HepG2 (cell line): ENCODE results near the gene TUBG2. TPM values are rescaled to one million over a fixed set of nuclear protein-coding genes. Genes with fewer than 3 reads are reported as not detected.

Experiments
- ARNT2 ChIP-seq: sonication (generic); formaldehyde crosslinking; IDR thresholded peaks from 2 replicates; pipeline ENCODE4 v1.8.0; 2022; ENCODE audit warnings: mild to moderate bottlenecking, low read depth, missing genetic modification reagents, moderate library complexity
- ATM ChIP-seq: fragments of 450-650 bp; IDR thresholded peaks from 2 replicates; pipeline ENCODE4 v1.7.1; 2017; ENCODE audit warnings: mild to moderate bottlenecking, borderline replicate concordance
- CCDC6 ChIP-seq: sonication (generic); formaldehyde crosslinking; IDR thresholded peaks from 2 replicates; pipeline ENCODE4 v1.8.1; 2022; ENCODE audit warnings: mild to moderate bottlenecking, missing genetic modification reagents, moderate library complexity
- CHD2 ChIP-seq: IDR thresholded peaks from 2 replicates; pipeline ENCODE4 v1.6.1; 2011; ENCODE audit warnings: low read depth, low read length, improper control_type of control experiment
- FOXP1 ChIP-seq, 2 experiments: fragments of 450-650 bp in 1 of 2; IDR thresholded peaks; 2 replicates each; pipeline ENCODE4 v1.6.1; 2017 to 2018; ENCODE audit warnings: antibody characterized with exemption in 1 of 2
- HNF4G ChIP-seq, 2 experiments: sonication (generic) in 1 of 2; formaldehyde crosslinking in 1 of 2; IDR thresholded peaks; 2 replicates each; pipeline versions ENCODE4 v1.4.0 to v1.6.1; 2011 to 2020; ENCODE audit warnings: borderline replicate concordance in 2 of 2, low read depth in 2 of 2, mild to moderate bottlenecking in 2 of 2, low read length in 1 of 2, missing genetic modification reagents in 1 of 2, moderate library complexity in 1 of 2
- KDM5A ChIP-seq: fragments of 200-600 bp; sonication (generic); IDR thresholded peaks from 2 replicates; pipeline ENCODE4 v1.7.0; 2018; ENCODE audit warnings: antibody characterized with exemption, mild to moderate bottlenecking, low read length, borderline replicate concordance
- MAFG ChIP-seq: sonication (generic); formaldehyde crosslinking; IDR thresholded peaks from 2 replicates; pipeline ENCODE4 v1.5.1; 2020; ENCODE audit warnings: mild to moderate bottlenecking, missing genetic modification reagents
- MBD4 ChIP-seq: IDR thresholded peaks from 2 replicates; pipeline ENCODE4 v1.6.1; 2012; ENCODE audit warnings: low read length, inconsistent platforms, borderline replicate concordance
- NPAS2 ChIP-seq: sonication (generic); formaldehyde crosslinking; IDR thresholded peaks from 2 replicates; pipeline ENCODE4 v1.8.0; 2022; ENCODE audit warnings: mild to moderate bottlenecking, missing genetic modification reagents, borderline replicate concordance
- ONECUT2 ChIP-seq: sonication (generic); formaldehyde crosslinking; IDR thresholded peaks from 2 replicates; pipeline ENCODE4 v1.4.0; 2020; ENCODE audit warnings: missing genetic modification reagents
- PLRG1 ChIP-seq: fragments of 450-650 bp; conservative IDR thresholded peaks from 2 replicates; pipeline ENCODE4 v1.6.1; 2016
- RFX1 ChIP-seq: fragments of 450-650 bp; IDR thresholded peaks from 2 replicates; pipeline ENCODE4 v1.6.1; 2017
- SMAD9 ChIP-seq: sonication (generic); formaldehyde crosslinking; IDR thresholded peaks from 2 replicates; pipeline ENCODE4 v1.5.1; 2020; ENCODE audit warnings: mild to moderate bottlenecking, missing genetic modification reagents
- SRF ChIP-seq: IDR thresholded peaks from 2 replicates; pipeline ENCODE4 v1.6.1; 2011; ENCODE audit warnings: mild to moderate bottlenecking, low read depth, low read length, moderate library complexity
- SRY ChIP-seq: sonication (generic); formaldehyde crosslinking; IDR thresholded peaks from 2 replicates; pipeline ENCODE4 v1.8.0; 2022; ENCODE audit warnings: mild to moderate bottlenecking, missing genetic modification reagents
- XRCC5 ChIP-seq: fragments of 200-400 bp; formaldehyde crosslinking; optimal IDR thresholded peaks from 2 replicates; pipeline ENCODE3; 2017; ENCODE audit warnings: mild to moderate bottlenecking, low read length
- ZNF446 ChIP-seq: sonication (generic); formaldehyde crosslinking; IDR thresholded peaks from 2 replicates; pipeline ENCODE4 v1.5.0; 2020; ENCODE audit warnings: mild to moderate bottlenecking, missing genetic modification reagents
- ZNF558 ChIP-seq: sonication (generic); formaldehyde crosslinking; IDR thresholded peaks from 2 replicates; pipeline ENCODE4 v1.9.0; 2022; ENCODE audit warnings: mild to moderate bottlenecking, missing genetic modification reagents, borderline replicate concordance
- ZNF713 ChIP-seq: sonication (generic); formaldehyde crosslinking; IDR thresholded peaks from 2 replicates; pipeline ENCODE4 v1.4.0; 2020; ENCODE audit warnings: mild to moderate bottlenecking, missing genetic modification reagents
- polyA plus RNA-seq, 8 experiments: library from polyadenylated mRNA; depleted of rRNA in 3 of 8; stranded (reverse) in 7 of 8; unstranded in 1 of 8; fragments of >200 nt; fragmentation: Illumina TruSeq in 4 of 8; extraction: Trizol in 4 of 8; gene quantifications; 2 replicates each; pipeline versions ENCODE4 v1.2.1 to v1.2.3, GENCODE V29; 2011 to 2016; ENCODE audit warnings: low read depth in 4 of 8, missing spikeins in 1 of 8, mixed read lengths in 1 of 8; ENCODE audit not compliant: insufficient read depth in 1 of 8
- total RNA-seq, 5 experiments: library from RNA; depleted of rRNA; stranded (reverse); fragments of >200 nt; fragmentation: Illumina TruSeq; extraction: Trizol; gene quantifications; 2 replicates each; pipeline ENCODE4 v1.2.3, GENCODE V29; 2016; ENCODE audit warnings: low read depth in 1 of 5
- TF ChIP-seq, protein P1 (sequence below): sonication (generic); formaldehyde crosslinking; IDR thresholded peaks from 2 replicates; pipeline ENCODE4 v1.4.0; 2020; ENCODE audit warnings: missing genetic modification reagents
- TF ChIP-seq, protein P2 (sequence below): sonication (generic); formaldehyde crosslinking; IDR thresholded peaks from 2 replicates; pipeline ENCODE4 v1.4.0; 2020; ENCODE audit warnings: missing genetic modification reagents
- TF ChIP-seq, protein P3 (sequence below): sonication (generic); formaldehyde crosslinking; IDR thresholded peaks from 2 replicates; pipeline ENCODE4 v1.5.0; 2020; ENCODE audit warnings: missing genetic modification reagents, mild to moderate bottlenecking, borderline replicate concordance

The TUBG2 gene
- total and polyA plus RNA-seq, 2 of the 13 experiments (the other 11 are each of a cell fraction or from before 2014, with no cell fraction given) = 16.0 to 42.3 TPM

DNA sequence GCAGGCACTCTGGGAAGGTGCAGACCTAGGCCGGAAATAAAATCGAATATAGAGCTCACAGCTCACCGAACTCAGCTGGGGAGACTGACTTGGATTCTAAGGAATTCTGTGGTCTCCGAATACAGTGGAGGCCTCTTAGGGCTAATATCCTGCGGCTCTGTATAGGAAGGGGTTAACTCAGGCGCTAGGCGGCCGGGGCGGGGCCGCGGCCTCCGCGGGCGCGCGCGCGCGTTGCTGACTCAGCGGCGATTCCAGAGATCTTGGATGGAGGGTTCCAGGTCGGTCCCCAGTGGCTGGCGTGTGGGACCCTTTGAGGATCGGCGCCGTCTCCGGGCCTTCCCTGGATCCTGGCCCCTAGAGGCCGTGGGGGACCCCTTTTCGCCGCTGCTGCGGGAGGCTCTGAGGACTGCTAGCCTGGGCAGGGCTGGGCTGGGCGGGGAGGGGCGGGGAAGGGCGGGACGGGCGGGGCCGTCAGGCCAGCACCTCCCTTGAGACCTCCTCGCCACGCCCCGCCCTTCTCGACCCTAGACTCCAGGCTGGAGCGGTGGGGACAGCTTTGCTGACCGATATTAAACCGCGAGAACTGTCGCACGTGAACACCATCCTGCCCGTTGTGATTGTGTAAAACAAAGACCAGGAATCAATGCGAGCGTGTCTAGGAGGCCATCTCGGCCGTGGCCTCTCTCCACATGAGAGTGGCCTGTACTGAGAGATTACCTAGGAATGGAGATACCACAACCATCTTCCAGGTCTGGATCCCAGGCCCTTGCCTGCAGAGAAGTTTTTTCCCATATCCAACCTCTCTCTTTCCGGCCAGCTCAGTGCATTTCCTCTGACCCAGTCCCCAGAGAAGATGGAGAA lies 19.1 kb downstream of the TUBG2 start (continued):
- no peak; the same call in 1 of the 2 replicates for TF ChIP-seq CCDC6 (CRISPR knock-in tag)
- no peak; the same call in 1 of the 2 replicates for TF ChIP-seq ZNF446
- TF ChIP-seq, protein P1, sequence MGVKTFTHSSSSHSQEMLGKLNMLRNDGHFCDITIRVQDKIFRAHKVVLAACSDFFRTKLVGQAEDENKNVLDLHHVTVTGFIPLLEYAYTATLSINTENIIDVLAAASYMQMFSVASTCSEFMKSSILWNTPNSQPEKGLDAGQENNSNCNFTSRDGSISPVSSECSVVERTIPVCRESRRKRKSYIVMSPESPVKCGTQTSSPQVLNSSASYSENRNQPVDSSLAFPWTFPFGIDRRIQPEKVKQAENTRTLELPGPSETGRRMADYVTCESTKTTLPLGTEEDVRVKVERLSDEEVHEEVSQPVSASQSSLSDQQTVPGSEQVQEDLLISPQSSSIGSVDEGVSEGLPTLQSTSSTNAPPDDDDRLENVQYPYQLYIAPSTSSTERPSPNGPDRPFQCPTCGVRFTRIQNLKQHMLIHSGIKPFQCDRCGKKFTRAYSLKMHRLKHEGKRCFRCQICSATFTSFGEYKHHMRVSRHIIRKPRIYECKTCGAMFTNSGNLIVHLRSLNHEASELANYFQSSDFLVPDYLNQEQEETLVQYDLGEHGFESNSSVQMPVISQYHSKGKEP (CRISPR knock-in tag) = peak; percentile 77; the same call in 1 of the 2 replicates
- TF ChIP-seq SRF = no peak
- peak; percentile 56; the same call in 1 of the 2 replicates for TF ChIP-seq HNF4G (IDR thresholded peaks at IDR 0.05; ENCODE audit: borderline replicate concordance, low read depth, low read length)
- 0 out of 2 replicates have a peak, but pooled peaks have one; percentile 25 for TF ChIP-seq HNF4G (CRISPR knock-in tag; IDR thresholded peaks at IDR 0.05; ENCODE audit: borderline replicate concordance, low read depth)
- TF ChIP-seq XRCC5 = peak; percentile 13
- peak; percentile 89 for TF ChIP-seq CHD2
- TF ChIP-seq PLRG1 = no peak
- no peak for TF ChIP-seq SMAD9 (CRISPR knock-in tag)
- no peak for TF ChIP-seq RFX1
- TF ChIP-seq KDM5A = peak; percentile 63; the same call in 1 of the 2 replicates
- TF ChIP-seq, protein P2, sequence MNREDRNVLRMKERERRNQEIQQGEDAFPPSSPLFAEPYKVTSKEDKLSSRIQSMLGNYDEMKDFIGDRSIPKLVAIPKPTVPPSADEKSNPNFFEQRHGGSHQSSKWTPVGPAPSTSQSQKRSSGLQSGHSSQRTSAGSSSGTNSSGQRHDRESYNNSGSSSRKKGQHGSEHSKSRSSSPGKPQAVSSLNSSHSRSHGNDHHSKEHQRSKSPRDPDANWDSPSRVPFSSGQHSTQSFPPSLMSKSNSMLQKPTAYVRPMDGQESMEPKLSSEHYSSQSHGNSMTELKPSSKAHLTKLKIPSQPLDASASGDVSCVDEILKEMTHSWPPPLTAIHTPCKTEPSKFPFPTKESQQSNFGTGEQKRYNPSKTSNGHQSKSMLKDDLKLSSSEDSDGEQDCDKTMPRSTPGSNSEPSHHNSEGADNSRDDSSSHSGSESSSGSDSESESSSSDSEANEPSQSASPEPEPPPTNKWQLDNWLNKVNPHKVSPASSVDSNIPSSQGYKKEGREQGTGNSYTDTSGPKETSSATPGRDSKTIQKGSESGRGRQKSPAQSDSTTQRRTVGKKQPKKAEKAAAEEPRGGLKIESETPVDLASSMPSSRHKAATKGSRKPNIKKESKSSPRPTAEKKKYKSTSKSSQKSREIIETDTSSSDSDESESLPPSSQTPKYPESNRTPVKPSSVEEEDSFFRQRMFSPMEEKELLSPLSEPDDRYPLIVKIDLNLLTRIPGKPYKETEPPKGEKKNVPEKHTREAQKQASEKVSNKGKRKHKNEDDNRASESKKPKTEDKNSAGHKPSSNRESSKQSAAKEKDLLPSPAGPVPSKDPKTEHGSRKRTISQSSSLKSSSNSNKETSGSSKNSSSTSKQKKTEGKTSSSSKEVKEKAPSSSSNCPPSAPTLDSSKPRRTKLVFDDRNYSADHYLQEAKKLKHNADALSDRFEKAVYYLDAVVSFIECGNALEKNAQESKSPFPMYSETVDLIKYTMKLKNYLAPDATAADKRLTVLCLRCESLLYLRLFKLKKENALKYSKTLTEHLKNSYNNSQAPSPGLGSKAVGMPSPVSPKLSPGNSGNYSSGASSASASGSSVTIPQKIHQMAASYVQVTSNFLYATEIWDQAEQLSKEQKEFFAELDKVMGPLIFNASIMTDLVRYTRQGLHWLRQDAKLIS (CRISPR knock-in tag) = no peak; the same call in 1 of the 2 replicates
- TF ChIP-seq NPAS2 (CRISPR knock-in tag) = no peak
- TF ChIP-seq ONECUT2 (CRISPR knock-in tag) = peak; percentile 86
- no peak for TF ChIP-seq MBD4
- peak; percentile 88 for TF ChIP-seq SRY (CRISPR knock-in tag)
- TF ChIP-seq ATM = no peak
- TF ChIP-seq MAFG (CRISPR knock-in tag) = peak; percentile 94
- TF ChIP-seq ARNT2 (CRISPR knock-in tag) = peak; percentile 48; the same call in 1 of the 2 replicates
- TF ChIP-seq ZNF713 (CRISPR knock-in tag) = no peak
- no peak for TF ChIP-seq FOXP1 (IDR thresholded peaks at IDR 0.05)
- no peak; the same call in 1 of the 2 replicates for TF ChIP-seq FOXP1 (CRISPR knock-in tag; IDR thresholded peaks at IDR 0.05)
- no peak for TF ChIP-seq ZNF558
- TF ChIP-seq, protein P3, sequence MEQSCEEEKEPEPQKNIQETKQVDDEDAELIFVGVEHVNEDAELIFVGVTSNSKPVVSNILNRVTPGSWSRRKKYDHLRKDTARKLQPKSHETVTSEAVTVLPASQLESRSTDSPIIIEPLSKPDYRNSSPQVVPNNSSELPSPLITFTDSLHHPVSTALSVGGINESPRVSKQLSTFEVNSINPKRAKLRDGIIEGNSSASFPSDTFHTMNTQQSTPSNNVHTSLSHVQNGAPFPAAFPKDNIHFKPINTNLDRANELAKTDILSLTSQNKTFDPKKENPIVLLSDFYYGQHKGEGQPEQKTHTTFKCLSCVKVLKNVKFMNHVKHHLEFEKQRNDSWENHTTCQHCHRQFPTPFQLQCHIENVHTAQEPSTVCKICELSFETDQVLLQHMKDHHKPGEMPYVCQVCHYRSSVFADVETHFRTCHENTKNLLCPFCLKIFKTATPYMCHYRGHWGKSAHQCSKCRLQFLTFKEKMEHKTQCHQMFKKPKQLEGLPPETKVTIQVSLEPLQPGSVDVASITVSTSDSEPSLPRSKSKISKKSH (CRISPR knock-in tag) = peak; percentile 50; the same call in 1 of the 2 replicates
